ENCODE data around the gene TGFB1I1.
"Not testable (repeated sequence)": the region's sequence is repeated elsewhere in the genome, so short reads cannot be mapped to it uniquely, and the experiment has no call there.

TGFB1I1 gene

GRCh38 chr16:31517800-31518402, 45.9 kb downstream of the TGFB1I1 start:
- no peak for DNase-seq (ENCODE audit: low spot score)

- DNase-seq (ENCODE audit: low spot score), result no peak
These were observed 47.9 kb downstream of the TGFB1I1 start for GRCh38 chr16:31519759-31520431.

GRCh38 chr16:31521368-31521767, 49.4 kb downstream of the TGFB1I1 start:
- no peak for DNase-seq (ENCODE audit: low spot score)

- no peak for DNase-seq (ENCODE audit: low spot score)
These were observed 50.1 kb downstream of the TGFB1I1 start for GRCh38 chr16:31522071-31522470.

- DNase-seq (ENCODE audit: low spot score), result not testable (repeated sequence)
These were observed 51.8 kb downstream of the TGFB1I1 start for GRCh38 chr16:31523768-31524167.

- DNase-seq (ENCODE audit: low spot score), result no peak
These were observed 53.2 kb downstream of the TGFB1I1 start for GRCh38 chr16:31525113-31525512.
